ENCODE results near the gene RIC1.

The RIC1 gene

GRCh38 chr9:5811751-5812150 lies 182.8 kb downstream of the RIC1 start:
- DNase-seq (ENCODE audit: low spot score), result no peak
- TF ChIP-seq, protein P1, sequence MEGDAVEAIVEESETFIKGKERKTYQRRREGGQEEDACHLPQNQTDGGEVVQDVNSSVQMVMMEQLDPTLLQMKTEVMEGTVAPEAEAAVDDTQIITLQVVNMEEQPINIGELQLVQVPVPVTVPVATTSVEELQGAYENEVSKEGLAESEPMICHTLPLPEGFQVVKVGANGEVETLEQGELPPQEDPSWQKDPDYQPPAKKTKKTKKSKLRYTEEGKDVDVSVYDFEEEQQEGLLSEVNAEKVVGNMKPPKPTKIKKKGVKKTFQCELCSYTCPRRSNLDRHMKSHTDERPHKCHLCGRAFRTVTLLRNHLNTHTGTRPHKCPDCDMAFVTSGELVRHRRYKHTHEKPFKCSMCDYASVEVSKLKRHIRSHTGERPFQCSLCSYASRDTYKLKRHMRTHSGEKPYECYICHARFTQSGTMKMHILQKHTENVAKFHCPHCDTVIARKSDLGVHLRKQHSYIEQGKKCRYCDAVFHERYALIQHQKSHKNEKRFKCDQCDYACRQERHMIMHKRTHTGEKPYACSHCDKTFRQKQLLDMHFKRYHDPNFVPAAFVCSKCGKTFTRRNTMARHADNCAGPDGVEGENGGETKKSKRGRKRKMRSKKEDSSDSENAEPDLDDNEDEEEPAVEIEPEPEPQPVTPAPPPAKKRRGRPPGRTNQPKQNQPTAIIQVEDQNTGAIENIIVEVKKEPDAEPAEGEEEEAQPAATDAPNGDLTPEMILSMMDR (IDR thresholded peaks at IDR 0.05; ENCODE audit: extremely low read depth, missing control alignments), result no peak

GRCh38 chr9:5813824-5814223 lies 184.9 kb downstream of the RIC1 start:
- DNase-seq (ENCODE audit: low spot score), result no peak
- TF ChIP-seq, protein P1 (IDR thresholded peaks at IDR 0.05; ENCODE audit: extremely low read depth, missing control alignments), result no peak

- TF ChIP-seq, protein P1 (IDR thresholded peaks at IDR 0.05; ENCODE audit: extremely low read depth, missing control alignments), result no peak
- no peak for DNase-seq (ENCODE audit: low spot score)
These were observed 186.6 kb downstream of the RIC1 start for GRCh38 chr9:5815461-5815860.

GRCh38 chr9:5817862-5818261 lies 189.0 kb downstream of the RIC1 start:
- TF ChIP-seq, protein P1 (IDR thresholded peaks at IDR 0.05; ENCODE audit: extremely low read depth, missing control alignments), result no peak
- DNase-seq (ENCODE audit: low spot score), result no peak

DNA sequence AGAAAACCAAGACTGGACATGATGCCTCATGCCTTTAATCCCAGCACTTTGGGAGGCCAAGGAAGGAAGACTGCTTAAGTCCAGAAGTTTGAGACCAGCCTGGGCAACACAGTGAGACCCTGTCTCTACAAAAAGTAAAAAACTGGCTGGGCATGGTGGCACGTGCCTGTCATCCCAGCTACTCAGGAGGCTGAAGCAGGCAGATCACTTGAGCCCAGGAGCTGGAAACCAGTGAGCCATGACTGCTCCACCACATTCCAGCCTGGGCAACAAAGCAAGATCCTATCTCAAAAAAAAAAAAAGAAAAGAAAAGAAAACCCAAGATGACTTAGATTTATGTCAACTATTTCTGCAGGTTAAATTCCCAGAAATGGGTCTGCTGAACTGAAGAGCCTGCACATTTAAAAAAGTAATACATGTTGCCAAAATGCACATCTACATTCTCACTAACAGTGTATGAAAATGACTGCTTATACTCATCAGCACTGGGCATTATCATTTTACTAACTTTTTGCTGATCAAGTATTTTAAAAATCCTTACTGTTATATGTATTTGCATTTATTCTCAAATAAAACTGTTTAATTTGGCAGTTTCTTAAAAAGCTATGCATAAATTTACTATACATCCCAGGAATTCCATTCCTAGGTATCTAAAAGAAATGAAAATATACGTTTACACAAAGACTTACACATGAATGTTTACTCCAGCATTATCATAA lies 189.7 kb downstream of the RIC1 start:
- DNase-seq (ENCODE audit: low spot score), result no peak
- TF ChIP-seq, protein P1 (IDR thresholded peaks at IDR 0.05; ENCODE audit: extremely low read depth, missing control alignments), result no peak

DNA sequence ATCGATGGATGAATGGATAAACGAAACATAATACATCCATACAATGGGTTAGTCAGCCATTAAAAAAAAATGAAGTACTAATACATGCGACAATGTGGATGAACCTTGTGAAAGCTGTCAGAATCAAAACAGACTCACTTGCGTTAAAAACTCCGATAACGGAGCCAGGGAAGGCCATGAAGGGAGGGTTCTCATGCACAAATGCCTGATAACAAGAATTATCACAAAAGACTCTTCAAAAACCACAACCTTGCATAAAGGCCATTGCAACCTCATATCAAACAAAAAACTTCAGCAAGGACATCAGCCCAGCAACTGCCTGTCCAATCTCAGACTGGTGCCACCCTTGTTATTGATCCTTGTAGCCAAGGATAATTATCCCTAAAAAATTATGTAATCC lies 190.3 kb downstream of the RIC1 start:
- DNase-seq (ENCODE audit: low spot score), result no peak

GRCh38 chr9:5820425-5820824 lies 191.5 kb downstream of the RIC1 start:
- TF ChIP-seq, protein P1 (IDR thresholded peaks at IDR 0.05; ENCODE audit: extremely low read depth, missing control alignments), result no peak
- DNase-seq (ENCODE audit: low spot score), result no peak

More for the DNA sequence above, 190.3 kb downstream of the RIC1 start:
- TF ChIP-seq, protein P1 (IDR thresholded peaks at IDR 0.05; ENCODE audit: extremely low read depth, missing control alignments), result no peak

All from GM20000 (cell line).